Ishikawa (cell line): ENCODE results near the gene FSIP2.

Experiments
- CEBPB ChIP-seq: IDR thresholded peaks from 2 replicates; pipeline ENCODE4 v1.6.1; 2012
- CREB1 ChIP-seq: IDR thresholded peaks from 2 replicates; pipeline ENCODE4 v1.6.1; 2012; ENCODE audit warnings: low read depth
- EGR1 ChIP-seq: IDR thresholded peaks from 2 replicates; pipeline ENCODE4 v1.6.1; 2012
- EP300 ChIP-seq: IDR thresholded peaks from 2 replicates; pipeline ENCODE4 v1.6.1; 2012; ENCODE audit warnings: borderline replicate concordance
- FOXM1 ChIP-seq: IDR thresholded peaks from 2 replicates; pipeline ENCODE4 v1.6.1; 2012; ENCODE audit warnings: low read depth, borderline replicate concordance
- NFIC ChIP-seq: IDR thresholded peaks from 2 replicates; pipeline ENCODE4 v1.6.1; 2012
- RAD21 ChIP-seq: IDR thresholded peaks from 2 replicates; pipeline ENCODE4 v1.6.1; 2012; ENCODE audit warnings: low read depth
- TAF1 ChIP-seq: IDR thresholded peaks from 2 replicates; pipeline ENCODE4 v1.6.1; 2012; ENCODE audit warnings: low read depth, mild to moderate bottlenecking
- TCF12 ChIP-seq: IDR thresholded peaks from 2 replicates; pipeline ENCODE4 v1.6.1; 2012; ENCODE audit warnings: low read depth
- TEAD4 ChIP-seq: IDR thresholded peaks from 2 replicates; pipeline ENCODE4 v1.6.1; 2012
- YY1 ChIP-seq: IDR thresholded peaks from 2 replicates; pipeline ENCODE4 v1.6.1; 2012; ENCODE audit warnings: low read depth
- ZBTB7A ChIP-seq: IDR thresholded peaks from 2 replicates; pipeline ENCODE4 v1.6.1; 2012; ENCODE audit warnings: low read depth
- TF ChIP-seq, protein P1 (sequence below): IDR thresholded peaks from 2 replicates; pipeline ENCODE4 v1.6.1; 2012
- TF ChIP-seq, protein P2 (sequence below): IDR thresholded peaks from 2 replicates; pipeline ENCODE4 v1.6.1; 2012; ENCODE audit warnings: low read depth, mild to moderate bottlenecking
- TF ChIP-seq, protein P3 (sequence below): IDR thresholded peaks from 2 replicates; pipeline ENCODE4 v1.6.1; 2012

The FSIP2 gene

DNA sequence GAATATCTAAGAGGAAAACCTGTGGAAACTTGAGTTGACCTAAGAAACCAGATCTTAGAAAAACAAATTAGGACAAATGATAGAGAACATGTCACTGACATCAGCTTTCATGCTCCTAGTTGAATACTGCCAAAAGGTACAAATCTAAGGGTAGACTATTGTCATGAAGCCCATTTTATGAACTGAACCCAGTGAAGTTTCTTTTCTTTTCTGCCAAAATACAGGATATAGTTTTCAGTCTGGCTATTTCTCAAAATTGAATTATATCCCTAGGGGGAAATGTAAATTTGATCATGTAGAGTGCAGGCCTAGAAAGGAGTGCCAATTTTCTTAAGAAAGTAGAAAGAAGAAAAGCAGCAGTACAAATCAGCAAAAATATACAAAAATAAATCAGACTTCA is 46.6 kb downstream of the FSIP2 start:
- no peak for TF ChIP-seq YY1
- TF ChIP-seq FOXM1: no peak
- no peak for TF ChIP-seq TCF12
- TF ChIP-seq, protein P1, sequence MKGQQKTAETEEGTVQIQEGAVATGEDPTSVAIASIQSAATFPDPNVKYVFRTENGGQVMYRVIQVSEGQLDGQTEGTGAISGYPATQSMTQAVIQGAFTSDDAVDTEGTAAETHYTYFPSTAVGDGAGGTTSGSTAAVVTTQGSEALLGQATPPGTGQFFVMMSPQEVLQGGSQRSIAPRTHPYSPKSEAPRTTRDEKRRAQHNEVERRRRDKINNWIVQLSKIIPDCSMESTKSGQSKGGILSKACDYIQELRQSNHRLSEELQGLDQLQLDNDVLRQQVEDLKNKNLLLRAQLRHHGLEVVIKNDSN: no peak
- TF ChIP-seq RAD21: no peak
- no peak for TF ChIP-seq EP300
- TF ChIP-seq, protein P2, sequence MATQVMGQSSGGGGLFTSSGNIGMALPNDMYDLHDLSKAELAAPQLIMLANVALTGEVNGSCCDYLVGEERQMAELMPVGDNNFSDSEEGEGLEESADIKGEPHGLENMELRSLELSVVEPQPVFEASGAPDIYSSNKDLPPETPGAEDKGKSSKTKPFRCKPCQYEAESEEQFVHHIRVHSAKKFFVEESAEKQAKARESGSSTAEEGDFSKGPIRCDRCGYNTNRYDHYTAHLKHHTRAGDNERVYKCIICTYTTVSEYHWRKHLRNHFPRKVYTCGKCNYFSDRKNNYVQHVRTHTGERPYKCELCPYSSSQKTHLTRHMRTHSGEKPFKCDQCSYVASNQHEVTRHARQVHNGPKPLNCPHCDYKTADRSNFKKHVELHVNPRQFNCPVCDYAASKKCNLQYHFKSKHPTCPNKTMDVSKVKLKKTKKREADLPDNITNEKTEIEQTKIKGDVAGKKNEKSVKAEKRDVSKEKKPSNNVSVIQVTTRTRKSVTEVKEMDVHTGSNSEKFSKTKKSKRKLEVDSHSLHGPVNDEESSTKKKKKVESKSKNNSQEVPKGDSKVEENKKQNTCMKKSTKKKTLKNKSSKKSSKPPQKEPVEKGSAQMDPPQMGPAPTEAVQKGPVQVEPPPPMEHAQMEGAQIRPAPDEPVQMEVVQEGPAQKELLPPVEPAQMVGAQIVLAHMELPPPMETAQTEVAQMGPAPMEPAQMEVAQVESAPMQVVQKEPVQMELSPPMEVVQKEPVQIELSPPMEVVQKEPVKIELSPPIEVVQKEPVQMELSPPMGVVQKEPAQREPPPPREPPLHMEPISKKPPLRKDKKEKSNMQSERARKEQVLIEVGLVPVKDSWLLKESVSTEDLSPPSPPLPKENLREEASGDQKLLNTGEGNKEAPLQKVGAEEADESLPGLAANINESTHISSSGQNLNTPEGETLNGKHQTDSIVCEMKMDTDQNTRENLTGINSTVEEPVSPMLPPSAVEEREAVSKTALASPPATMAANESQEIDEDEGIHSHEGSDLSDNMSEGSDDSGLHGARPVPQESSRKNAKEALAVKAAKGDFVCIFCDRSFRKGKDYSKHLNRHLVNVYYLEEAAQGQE: no peak
- no peak for TF ChIP-seq TAF1
- no peak for TF ChIP-seq NFIC
- TF ChIP-seq, protein P3, sequence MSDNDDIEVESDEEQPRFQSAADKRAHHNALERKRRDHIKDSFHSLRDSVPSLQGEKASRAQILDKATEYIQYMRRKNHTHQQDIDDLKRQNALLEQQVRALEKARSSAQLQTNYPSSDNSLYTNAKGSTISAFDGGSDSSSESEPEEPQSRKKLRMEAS: no peak
- TF ChIP-seq ZBTB7A: no peak
- no peak for TF ChIP-seq CEBPB
- no peak for TF ChIP-seq TEAD4
- TF ChIP-seq EGR1: no peak
- no peak for TF ChIP-seq CREB1

DNA sequence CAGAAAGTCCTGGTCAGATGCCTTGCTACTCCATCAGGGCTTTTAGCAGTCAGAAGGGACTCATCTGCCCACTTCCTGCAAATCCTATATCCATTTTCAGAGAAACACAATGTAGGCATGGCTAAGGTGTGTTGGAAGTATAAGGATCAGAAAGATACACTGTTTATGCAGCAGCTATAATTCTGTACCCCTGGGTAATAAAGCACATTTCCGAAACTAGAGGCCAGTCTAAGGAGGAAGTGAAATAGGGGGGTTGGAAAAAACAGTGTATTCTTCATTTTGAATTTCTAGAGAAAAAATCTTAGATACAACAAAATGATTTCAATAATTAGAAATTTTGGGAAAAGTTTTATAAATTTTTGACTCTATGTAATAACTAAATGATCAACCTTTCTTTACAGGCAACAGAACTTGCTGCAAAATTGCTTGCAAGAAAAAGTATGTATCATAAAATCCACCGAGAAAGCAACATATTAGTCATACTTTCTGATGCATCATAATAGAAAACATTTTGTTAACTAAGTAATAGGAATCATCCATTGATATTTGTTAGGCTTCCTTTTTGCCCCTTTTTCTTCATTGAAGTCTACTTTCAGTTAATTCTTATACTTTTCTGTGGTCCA is 47.4 kb downstream of the FSIP2 start:
- TF ChIP-seq TEAD4 (no peak), YY1 (no peak), CREB1 (no peak), TCF12 (no peak), FOXM1 (no peak), EP300 (no peak)
- TF ChIP-seq, protein P1: no peak
- TF ChIP-seq, protein P2: no peak
- TF ChIP-seq, protein P3: no peak

DNA sequence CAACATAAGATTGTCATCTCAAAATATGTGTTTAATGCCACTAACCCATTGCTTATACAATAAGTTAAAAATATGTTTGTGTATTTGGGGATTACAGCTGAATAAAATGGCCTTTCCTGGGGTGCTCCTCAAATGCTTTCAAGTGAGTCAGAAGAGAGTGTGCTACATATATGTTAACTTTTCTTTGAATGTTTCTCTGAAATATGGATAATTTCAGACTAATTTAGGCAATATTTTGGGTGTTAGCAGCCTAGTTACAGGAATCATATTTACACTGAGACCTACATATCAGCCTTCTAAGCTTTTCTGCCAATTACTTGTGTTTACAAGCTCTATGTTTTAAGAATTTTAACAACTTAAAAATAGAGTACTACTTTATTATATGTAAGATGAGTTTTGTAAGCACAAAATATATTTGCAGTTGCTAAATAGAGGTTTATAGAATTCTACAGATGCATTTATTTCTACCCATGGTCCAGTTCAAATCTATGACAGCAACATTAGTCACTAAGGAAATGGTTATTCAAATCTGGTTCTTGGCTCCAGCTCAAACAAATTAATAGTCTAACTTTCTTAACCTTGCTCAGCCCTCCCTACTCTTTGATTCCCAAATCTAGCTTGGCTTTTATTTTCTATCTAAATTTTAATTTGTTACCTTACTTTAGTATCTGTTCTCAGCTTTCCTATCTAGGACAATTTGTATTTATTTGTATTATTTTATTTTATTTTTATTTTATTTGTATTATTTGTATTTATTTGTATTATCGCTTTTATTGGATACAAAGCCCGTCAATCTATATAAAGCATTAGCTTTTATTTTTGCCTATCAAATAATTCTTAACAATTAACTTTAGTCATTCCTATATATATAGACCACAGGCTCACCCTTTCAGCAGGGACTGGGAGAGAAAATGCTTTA is 48.9 kb downstream of the FSIP2 start:
- no peak for TF ChIP-seq NFIC
- TF ChIP-seq, protein P2: no peak
- TF ChIP-seq, protein P3: no peak
- TF ChIP-seq CREB1: no peak
- TF ChIP-seq FOXM1: no peak
- TF ChIP-seq CEBPB: no peak

DNA sequence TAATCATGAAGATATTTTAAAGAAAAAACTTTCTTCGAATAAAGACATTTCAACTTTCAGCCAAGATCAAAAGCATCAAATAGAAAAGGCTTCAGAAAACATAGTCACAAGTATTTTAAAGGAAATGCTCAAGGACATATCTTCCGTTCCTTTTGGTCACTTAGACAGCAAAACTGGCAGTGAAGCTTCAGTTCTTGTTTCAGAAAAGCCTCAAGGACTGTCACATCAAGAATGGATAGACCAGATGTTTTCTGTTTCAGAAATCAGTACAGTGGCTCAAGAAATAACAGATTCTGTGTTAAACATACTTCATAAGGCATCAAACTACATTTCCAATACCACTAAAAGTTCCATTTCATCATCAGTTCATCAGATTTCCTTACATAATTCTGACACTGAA is 51.8 kb downstream of the FSIP2 start:
- TF ChIP-seq TCF12 (no peak), CEBPB (no peak), YY1 (no peak), TAF1 (no peak), TEAD4 (no peak), RAD21 (no peak), ZBTB7A (no peak), EGR1 (no peak), CREB1 (no peak), EP300 (no peak), NFIC (no peak), FOXM1 (no peak)
- TF ChIP-seq, protein P1: no peak
- TF ChIP-seq, protein P2: no peak
- TF ChIP-seq, protein P3: no peak
